Astrocyte (in vitro differentiated cells and primary cell): Measurements from ENCODE around the gene FNDC3B. TPM values are rescaled to one million over a fixed set of nuclear protein-coding genes. Genes with fewer than 3 reads are reported as not detected.
A peak's percentile ranks its signal among the peaks of the same experiment; 100 is the strongest.

Experiments used
- DNase-seq: peaks from one replicate; pipeline ENCODE4 v3.0.0-alpha.2; 2010; ENCODE audit warnings: low read depth
- FAIRE-seq: peaks from 2 replicates; lab custom pipeline; 2011; peaks lifted over from hg19 to GRCh38; lab: Jason Lieb, UNC
- H2AFZ ChIP-seq: 2 replicates; pipeline ENCODE4 v1.6.0; 2012; ENCODE audit warnings: low read depth, low read length, inconsistent platforms
- H3K27ac ChIP-seq: 2 replicates; pipeline ENCODE4 v1.5.1; 2011; ENCODE audit warnings: low read depth, low read length, inconsistent platforms
- H3K27me3 ChIP-seq: 2 replicates; pipeline ENCODE4 v1.6.0; 2011; ENCODE audit warnings: low read length, inconsistent platforms; ENCODE audit not compliant: insufficient read depth
- H3K36me3 ChIP-seq: 2 replicates; pipeline ENCODE4 v1.5.1; 2011; ENCODE audit warnings: low read length, inconsistent platforms; ENCODE audit not compliant: insufficient read depth
- H3K4me1 ChIP-seq: 2 replicates; pipeline ENCODE4 v1.5.1; 2011; ENCODE audit warnings: low read length, inconsistent platforms; ENCODE audit not compliant: insufficient read depth
- H3K4me2 ChIP-seq: 2 replicates; pipeline ENCODE4 v1.6.0; 2012; ENCODE audit warnings: low read length, inconsistent platforms
- H3K4me3 ChIP-seq: 2 replicates; pipeline ENCODE4 v1.5.1; 2011; ENCODE audit warnings: low read depth, mild to moderate bottlenecking, low read length, inconsistent platforms; ENCODE audit not compliant: insufficient read depth
- H3K79me2 ChIP-seq: 2 replicates; pipeline ENCODE4 v1.6.0; 2012; ENCODE audit warnings: mild to moderate bottlenecking, low read length, inconsistent platforms; ENCODE audit not compliant: insufficient read depth
- H3K9ac ChIP-seq: 2 replicates; pipeline ENCODE4 v1.6.0; 2012; ENCODE audit warnings: mild to moderate bottlenecking, low read length, inconsistent platforms
- H3K9me3 ChIP-seq: 2 replicates; pipeline ENCODE4 v1.5.1; 2012; ENCODE audit warnings: low read depth, mild to moderate bottlenecking, low read length, inconsistent platforms; ENCODE audit not compliant: insufficient read depth
- H4K20me1 ChIP-seq: 2 replicates; pipeline ENCODE4 v1.6.0; 2012; ENCODE audit warnings: low read length, inconsistent platforms; ENCODE audit not compliant: insufficient read depth
- H3K27ac Mint-ChIP-seq: one replicate; pipeline ENCODE4 v1.8.0; 2021; ENCODE audit warnings: mild to moderate bottlenecking, mixed read lengths; ENCODE audit not compliant: unreplicated experiment
- H3K27me3 Mint-ChIP-seq: one replicate; pipeline ENCODE4 v1.8.0; 2021; ENCODE audit warnings: low read depth, mixed read lengths; ENCODE audit not compliant: unreplicated experiment
- H3K36me3 Mint-ChIP-seq: one replicate; pipeline ENCODE4 v1.8.0; 2021; ENCODE audit warnings: low read depth, mixed read lengths; ENCODE audit not compliant: unreplicated experiment
- H3K4me1 Mint-ChIP-seq: one replicate; pipeline ENCODE4 v1.8.0; 2021; ENCODE audit warnings: low read depth, mixed read lengths; ENCODE audit not compliant: unreplicated experiment
- H3K4me3 Mint-ChIP-seq: one replicate; pipeline ENCODE4 v1.8.0; 2021; ENCODE audit warnings: mild to moderate bottlenecking, moderate library complexity, mixed read lengths; ENCODE audit not compliant: unreplicated experiment
- H3K9me3 Mint-ChIP-seq: one replicate; pipeline ENCODE4 v1.8.0; 2021; ENCODE audit warnings: mild to moderate bottlenecking, mixed read lengths; ENCODE audit not compliant: unreplicated experiment
- EZH2 ChIP-seq: IDR thresholded peaks from 2 replicates; pipeline ENCODE4 v1.6.1; 2012; ENCODE audit warnings: mild to moderate bottlenecking, low read length, inconsistent platforms; ENCODE audit not compliant: insufficient read depth
- total RNA-seq: library from RNA; stranded (reverse); gene quantifications from 2 replicates; pipeline ENCODE4 v1.2.1, GENCODE V29; 2021
- TF ChIP-seq, protein P1 (sequence below): IDR thresholded peaks from 2 replicates; pipeline ENCODE4 v1.5.1; 2011; ENCODE audit warnings: low read depth, mild to moderate bottlenecking, inconsistent platforms, low read length, moderate library complexity; ENCODE audit not compliant: insufficient read depth

FNDC3B gene
- total RNA-seq, 1 donor from 2014 or later = 327 TPM

DNA sequence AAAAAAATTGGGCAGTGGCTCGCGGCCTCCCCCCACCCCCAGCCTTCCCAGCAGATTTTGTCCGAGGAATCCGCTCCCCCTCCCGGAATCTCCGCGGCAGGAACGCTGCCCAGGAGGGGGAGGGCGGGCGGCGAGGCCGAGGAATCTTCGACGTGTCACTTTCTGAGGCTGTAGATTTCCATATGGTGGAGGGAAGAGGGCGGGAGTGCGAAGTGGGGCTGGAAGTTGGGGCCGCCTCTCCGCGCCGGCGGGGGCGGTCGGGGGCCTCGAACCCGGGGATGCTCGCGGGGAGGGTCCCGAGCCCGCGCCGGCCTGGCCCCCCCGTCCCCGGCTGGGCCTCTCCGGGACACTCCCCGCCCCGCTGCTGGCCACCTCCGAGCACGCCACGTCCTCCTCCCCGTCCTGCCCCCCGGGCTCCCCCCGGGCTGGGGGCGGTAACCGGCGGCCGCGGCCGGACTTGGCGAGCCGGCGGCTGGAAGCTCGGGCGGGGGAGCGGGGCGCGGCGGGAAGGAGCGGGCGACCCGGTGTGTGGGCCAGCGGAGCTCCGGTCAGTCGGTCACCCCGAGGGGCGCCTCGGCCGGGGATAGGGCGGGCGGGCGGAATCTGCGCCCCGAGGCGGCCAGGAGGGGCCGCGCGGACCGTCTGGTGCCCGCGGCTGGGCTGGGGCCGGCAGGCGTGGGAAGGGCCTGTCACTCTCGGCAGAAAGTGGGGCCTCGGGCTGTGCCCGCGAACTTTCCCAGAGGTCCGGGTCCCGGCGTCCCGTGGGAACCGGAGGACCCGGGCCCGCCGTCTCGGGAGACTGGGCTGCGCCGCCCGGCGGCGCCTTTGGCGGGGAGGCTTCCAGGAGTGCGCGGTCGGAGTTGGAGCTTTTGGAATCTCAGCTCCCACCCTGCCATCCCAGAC, 951 bp downstream of the FNDC3B start:
- Mint-ChIP-seq H3K27ac (peak overlapping the region; percentile 93), H3K9me3 (no peaks in the 10 kb centered on the region), H3K36me3 (peaks cover 7% of the 10 kb centered on the region), H3K27me3 (no peaks in the 10 kb centered on the region), H3K4me3 (peak overlapping the region; percentile 96), H3K4me1 (peaks cover 33% of the 10 kb centered on the region)
- no peaks in the 10 kb centered on the region for H3K27me3 ChIP-seq
- peaks cover 41% of the 10 kb centered on the region for H4K20me1 ChIP-seq
- H3K9ac ChIP-seq = peak overlapping the region; percentile 100
- FAIRE-seq (no peak), DNase-seq (peak; percentile 70)
- peak overlapping the region; percentile 99 for H3K27ac ChIP-seq
- H3K79me2 ChIP-seq = peaks cover 64% of the 10 kb centered on the region
- peak overlapping the region; percentile 90 for H3K4me2 ChIP-seq
- H3K9me3 ChIP-seq = no peaks in the 10 kb centered on the region
- H3K4me3 ChIP-seq = peak overlapping the region; percentile 92
- peaks cover 24% of the 10 kb centered on the region for H3K4me1 ChIP-seq
- TF ChIP-seq, protein P1, sequence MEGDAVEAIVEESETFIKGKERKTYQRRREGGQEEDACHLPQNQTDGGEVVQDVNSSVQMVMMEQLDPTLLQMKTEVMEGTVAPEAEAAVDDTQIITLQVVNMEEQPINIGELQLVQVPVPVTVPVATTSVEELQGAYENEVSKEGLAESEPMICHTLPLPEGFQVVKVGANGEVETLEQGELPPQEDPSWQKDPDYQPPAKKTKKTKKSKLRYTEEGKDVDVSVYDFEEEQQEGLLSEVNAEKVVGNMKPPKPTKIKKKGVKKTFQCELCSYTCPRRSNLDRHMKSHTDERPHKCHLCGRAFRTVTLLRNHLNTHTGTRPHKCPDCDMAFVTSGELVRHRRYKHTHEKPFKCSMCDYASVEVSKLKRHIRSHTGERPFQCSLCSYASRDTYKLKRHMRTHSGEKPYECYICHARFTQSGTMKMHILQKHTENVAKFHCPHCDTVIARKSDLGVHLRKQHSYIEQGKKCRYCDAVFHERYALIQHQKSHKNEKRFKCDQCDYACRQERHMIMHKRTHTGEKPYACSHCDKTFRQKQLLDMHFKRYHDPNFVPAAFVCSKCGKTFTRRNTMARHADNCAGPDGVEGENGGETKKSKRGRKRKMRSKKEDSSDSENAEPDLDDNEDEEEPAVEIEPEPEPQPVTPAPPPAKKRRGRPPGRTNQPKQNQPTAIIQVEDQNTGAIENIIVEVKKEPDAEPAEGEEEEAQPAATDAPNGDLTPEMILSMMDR = no peak
- no peak for TF ChIP-seq EZH2
- H3K36me3 ChIP-seq = peaks cover 3% of the 10 kb centered on the region
- H2AFZ ChIP-seq = no peak overlapping the region

DNA sequence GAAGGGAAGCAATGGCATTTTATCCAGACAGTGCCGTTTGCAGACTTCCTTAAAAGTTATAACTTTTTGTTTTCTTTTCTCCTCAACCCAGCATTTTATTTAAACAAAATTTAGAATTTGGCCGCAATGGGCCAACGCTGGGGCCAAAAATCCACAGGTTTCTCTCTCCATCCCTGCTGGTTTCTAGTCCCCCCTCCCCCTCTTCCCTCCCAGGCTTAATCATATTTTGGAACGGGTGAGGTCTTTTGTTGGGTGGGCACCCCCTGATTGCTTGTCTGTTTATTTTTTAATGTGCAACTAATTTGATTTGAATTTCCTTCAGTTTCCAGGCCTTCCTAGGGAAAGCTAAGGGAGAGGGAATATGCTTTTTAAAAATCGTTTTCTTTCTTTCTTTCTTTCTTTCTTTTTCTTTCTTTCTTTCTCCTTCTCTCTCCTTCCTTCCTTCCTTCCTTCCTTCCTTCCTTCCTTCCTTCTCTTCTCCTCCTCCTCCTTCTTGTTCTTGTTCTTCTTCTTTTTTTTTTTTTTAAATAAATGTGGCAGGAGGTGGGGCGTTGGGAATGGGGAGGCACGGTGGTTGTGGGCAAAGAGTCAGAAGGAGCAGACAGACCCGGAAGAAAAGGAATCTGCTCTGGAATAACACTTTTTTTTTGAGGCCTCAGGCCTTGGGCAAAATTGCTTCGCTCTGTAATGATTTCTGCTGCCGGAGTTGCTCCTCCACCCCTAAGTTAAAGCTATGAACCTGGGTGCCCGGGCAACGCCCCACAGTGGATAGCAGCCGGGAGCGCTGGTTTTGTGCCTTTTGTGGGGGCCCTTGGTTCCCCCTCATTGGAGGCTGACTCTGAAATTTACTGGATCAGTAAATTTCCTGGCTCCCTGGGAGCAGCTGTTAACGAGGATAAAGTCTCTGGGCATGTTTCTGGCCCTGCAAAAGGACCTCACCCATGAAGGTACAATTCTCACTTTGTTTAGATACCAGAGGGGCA, 1.9 kb downstream of the FNDC3B start:
- Histone ChIP-seq H4K20me1 (peaks cover 50% of the 10 kb centered on the region), H3K9me3 (no peaks in the 10 kb centered on the region), H3K79me2 (peaks cover 74% of the 10 kb centered on the region), H3K4me3 (peak overlapping the region; percentile 92), H3K27me3 (no peaks in the 10 kb centered on the region), H3K27ac (peak overlapping the region; percentile 99), H3K9ac (peak overlapping the region; percentile 100), H3K4me2 (peak overlapping the region; percentile 90), H3K4me1 (peaks cover 33% of the 10 kb centered on the region), H3K36me3 (peaks cover 3% of the 10 kb centered on the region), H2AFZ (no peak overlapping the region)
- no peaks in the 10 kb centered on the region for H3K9me3 Mint-ChIP-seq
- no peak for FAIRE-seq
- H3K4me1 Mint-ChIP-seq = peaks cover 37% of the 10 kb centered on the region
- peak; percentile 43 for DNase-seq
- peak overlapping the region; percentile 93 for H3K27ac Mint-ChIP-seq
- H3K36me3 Mint-ChIP-seq = peaks cover 7% of the 10 kb centered on the region
- peak overlapping the region; percentile 96 for H3K4me3 Mint-ChIP-seq
- no peaks in the 10 kb centered on the region for H3K27me3 Mint-ChIP-seq
- no peak for TF ChIP-seq EZH2
- TF ChIP-seq, protein P1 = no peak
